Endothelial cell of umbilical vein (primary cell): ENCODE data around the gene UBE2F. TPM values are rescaled to one million over a fixed set of nuclear protein-coding genes. Genes with fewer than 3 reads are reported as not detected.

Experiments used
- BruUV-seq: library from RNA; stranded (reverse); fragments of 400-500 nt; replicated peaks from 2 replicates; lab custom pipeline; 2021; lab: Mats Ljungman, UMichigan
- CTCF ChIA-PET: fragments of 300-600, 350-600 bp; sonication (Branson Sonifier 250); formaldehyde crosslinking; loops from one replicate; lab custom pipeline; 2021; ENCODE audit warnings: antibody characterized with exemption, inconsistent platforms; lab: Charles Lee
- POLR2A ChIA-PET: fragments of 300-600, 350-600 bp; sonication (Branson Sonifier 250); formaldehyde crosslinking; loops from one replicate; lab custom pipeline; 2021; ENCODE audit warnings: antibody characterized with exemption, inconsistent platforms; lab: Charles Lee
- DNase-seq: peaks from one replicate; pipeline ENCODE4 v3.0.0-alpha.2; 2011; ENCODE audit warnings: low read depth, low spot score
- FAIRE-seq: peaks from 2 replicates; lab custom pipeline; 2011; peaks lifted over from hg19 to GRCh38; lab: Jason Lieb, UNC
- H2AFZ ChIP-seq: 2 replicates; pipeline ENCODE4 v1.6.0; 2012; ENCODE audit warnings: low read depth, low read length, control low read depth, inconsistent platforms
- H3K27ac ChIP-seq: 2 replicates; pipeline ENCODE4 v1.5.1; 2011; ENCODE audit warnings: low read depth, mild to moderate bottlenecking, control low read depth, low read length, moderate library complexity; ENCODE audit not compliant: insufficient read depth
- H3K27me3 ChIP-seq, 2 experiments: 2 replicates each; pipeline versions ENCODE4 v1.6.0 to v1.6.1; 2011; ENCODE audit warnings: low read length in 2 of 2, mixed read lengths in 1 of 2; ENCODE audit not compliant: control insufficient read depth in 2 of 2, insufficient read depth in 2 of 2
- H3K36me3 ChIP-seq, 2 experiments: 2 replicates in 1 of 2; 3 replicates in 1 of 2; pipeline ENCODE4 v1.5.1; 2011; ENCODE audit warnings: low read length in 2 of 2, mild to moderate bottlenecking in 1 of 2, moderate library complexity in 1 of 2; ENCODE audit not compliant: control insufficient read depth in 2 of 2, insufficient read depth in 2 of 2; ENCODE audit errors: extremely low read depth in 1 of 2
- H3K4me1 ChIP-seq: 3 replicates; pipeline ENCODE4 v1.5.1; 2011; ENCODE audit warnings: mild to moderate bottlenecking, low read length; ENCODE audit not compliant: control insufficient read depth, insufficient read depth; ENCODE audit errors: extremely low read depth
- H3K4me2 ChIP-seq: 2 replicates; pipeline ENCODE4 v1.6.1; 2011; ENCODE audit warnings: low read length, control low read depth, mixed read lengths; ENCODE audit not compliant: insufficient read depth
- H3K4me3 ChIP-seq, 3 experiments: fragments of 200-600 bp in 1 of 3; sonication (generic), shearing (Covaris generic) in 1 of 3; replicated peaks in 1 of 3; 2 replicates each; pipeline ENCODE4 v1.5.1; 2011 to 2016; ENCODE audit warnings: control low read depth in 3 of 3, low read length in 3 of 3, mild to moderate bottlenecking in 2 of 3, inconsistent platforms in 1 of 3, low read depth in 1 of 3, moderate library complexity in 1 of 3; ENCODE audit not compliant: insufficient read depth in 1 of 3
- H3K79me2 ChIP-seq: 2 replicates; pipeline ENCODE4 v1.6.0; 2012; ENCODE audit warnings: low read length, inconsistent platforms; ENCODE audit not compliant: control insufficient read depth, insufficient read depth
- H3K9ac ChIP-seq: replicated peaks from 2 replicates; pipeline ENCODE3; 2011; ENCODE audit warnings: low read length, control low read depth; ENCODE audit not compliant: insufficient read depth; ENCODE audit errors: extremely low read depth
- H3K9me1 ChIP-seq: replicated peaks from 3 replicates; pipeline ENCODE4 v1.6.0; 2011; ENCODE audit warnings: mild to moderate bottlenecking, low read length; ENCODE audit not compliant: control insufficient read depth, insufficient read depth; ENCODE audit errors: extremely low read depth
- H3K9me3 ChIP-seq: replicated peaks from 2 replicates; pipeline ENCODE4 v1.5.1; 2012; ENCODE audit warnings: low read length, inconsistent platforms; ENCODE audit not compliant: control insufficient read depth, insufficient read depth
- H4K20me1 ChIP-seq: replicated peaks from 2 replicates; pipeline ENCODE3; 2011; ENCODE audit warnings: mild to moderate bottlenecking, low read length; ENCODE audit not compliant: control insufficient read depth, insufficient read depth; ENCODE audit errors: extremely low read depth
- EZH2 ChIP-seq: IDR thresholded peaks from 2 replicates; pipeline ENCODE4 v1.6.1; 2012; ENCODE audit warnings: borderline replicate concordance, low read depth, mild to moderate bottlenecking, moderate library complexity, low read length, inconsistent platforms; ENCODE audit not compliant: severe bottlenecking
- FOS ChIP-seq: IDR thresholded peaks from 2 replicates; pipeline ENCODE4 v1.6.1; 2011; ENCODE audit warnings: mild to moderate bottlenecking, low read length, moderate library complexity, borderline replicate concordance; ENCODE audit not compliant: insufficient read depth
- GATA2 ChIP-seq: IDR thresholded peaks from 2 replicates; pipeline ENCODE4 v1.7.0; 2011; ENCODE audit warnings: low read depth, mild to moderate bottlenecking, moderate library complexity, mixed read lengths, low read length; ENCODE audit not compliant: insufficient read length, insufficient read depth
- JUN ChIP-seq: IDR thresholded peaks from 2 replicates; pipeline ENCODE4 v1.6.1; 2011; ENCODE audit warnings: borderline replicate concordance, low read depth; ENCODE audit not compliant: insufficient read length, insufficient read depth
- MAX ChIP-seq: IDR thresholded peaks from 2 replicates; pipeline ENCODE4 v1.6.1; 2011; ENCODE audit not compliant: insufficient read depth, insufficient read length
- MYC ChIP-seq: IDR thresholded peaks from one replicate; pipeline ENCODE4 v1.6.1; 2011; ENCODE audit warnings: mild to moderate bottlenecking, low read depth, low read length
- POLR2A ChIP-seq: IDR thresholded peaks from 2 replicates; pipeline ENCODE4 v1.6.1; 2012; ENCODE audit warnings: low read depth, mild to moderate bottlenecking, control low read depth, low read length
- POLR2AphosphoS5 ChIP-seq: IDR thresholded peaks from 2 replicates; pipeline ENCODE4 v1.6.1; 2012; ENCODE audit warnings: low read depth, mild to moderate bottlenecking, control low read depth, low read length, moderate library complexity; ENCODE audit not compliant: insufficient read depth
- dilution Hi-C: fragments of 300-500 bp; cut with MboI; formaldehyde crosslinking; loops from one replicate; pipeline ENCODE4 v1.15.0; 2019; ENCODE audit warnings: low sequenced_read_pairs; ENCODE audit not compliant: extremely low pct_ligation_motif_present
- intact Hi-C: fragments of 100-400 bp; cut with micrococcal nuclease; formaldehyde crosslinking; loops from one replicate; pipeline ENCODE4 v1.10.0; 2022
- polyA plus RNA-seq, 4 experiments: library from polyadenylated mRNA; depleted of rRNA in 3 of 4; stranded (reverse) in 3 of 4; unstranded in 1 of 4; fragments of >200 nt; gene quantifications; 2 replicates each; pipeline versions ENCODE4 v1.2.1 to v1.2.3, GENCODE V29; 2011 to 2012; ENCODE audit warnings: missing spikeins in 1 of 4
- total RNA-seq: library from RNA; stranded (reverse); gene quantifications from 2 replicates; pipeline ENCODE4 v1.2.3, GENCODE V29; 2021
- TF ChIP-seq, protein P1 (sequence below), 2 donors: IDR thresholded peaks; 1 replicate in 1 of 2; 2 replicates in 1 of 2; pipeline ENCODE4 v1.5.1; 2011; ENCODE audit warnings: low read length in 2 of 2, mild to moderate bottlenecking in 2 of 2, moderate library complexity in 2 of 2, control low read depth in 1 of 2, inconsistent platforms in 1 of 2, low read depth in 1 of 2; ENCODE audit not compliant: insufficient read depth in 1 of 2; ENCODE audit errors: extremely low read depth in 1 of 2

UBE2F gene
- total and polyA plus RNA-seq, 2 donors (not counting 3 experiments of a cell fraction or from before 2014, with no cell fraction given): 42.3 to 45.6 TPM

- FAIRE-seq: no peak
- no TSS peak for BruUV-seq
- H3K36me3 ChIP-seq: peaks cover 0 to 6% of the 10 kb centered on the region in 2 experiments
- H3K4me2 ChIP-seq: no peak overlapping the region
- H3K4me1 ChIP-seq: no peaks in the 10 kb centered on the region
- ChIA-PET POLR2A (no interaction called here), CTCF (interaction anchor here (0.8 kb wide), 1 partner anchor 407 kb away, joined by 3 read pairs; no protein-coding TSS in a partner anchor)
- H3K27ac ChIP-seq: no peak overlapping the region
- H3K4me3 ChIP-seq: no peak overlapping the region
- H3K9me1 ChIP-seq: no peaks in the 10 kb centered on the region
- no peak overlapping the region for H3K9ac ChIP-seq
- no peaks in the 10 kb centered on the region for H3K27me3 ChIP-seq
- intact Hi-C loops: no loop called here
- H3K9me3 ChIP-seq: no peaks in the 10 kb centered on the region
- dilution Hi-C loops: no loop called here
- DNase-seq: no peak
- H3K79me2 ChIP-seq: peaks cover 15% of the 10 kb centered on the region
- TF ChIP-seq FOS: no peak
- TF ChIP-seq JUN: no peak
- no peak for TF ChIP-seq MYC
- TF ChIP-seq POLR2A: no peak
- no peak for TF ChIP-seq POLR2AphosphoS5
- no peak for TF ChIP-seq EZH2
- TF ChIP-seq MAX: no peak
- TF ChIP-seq, protein P1, sequence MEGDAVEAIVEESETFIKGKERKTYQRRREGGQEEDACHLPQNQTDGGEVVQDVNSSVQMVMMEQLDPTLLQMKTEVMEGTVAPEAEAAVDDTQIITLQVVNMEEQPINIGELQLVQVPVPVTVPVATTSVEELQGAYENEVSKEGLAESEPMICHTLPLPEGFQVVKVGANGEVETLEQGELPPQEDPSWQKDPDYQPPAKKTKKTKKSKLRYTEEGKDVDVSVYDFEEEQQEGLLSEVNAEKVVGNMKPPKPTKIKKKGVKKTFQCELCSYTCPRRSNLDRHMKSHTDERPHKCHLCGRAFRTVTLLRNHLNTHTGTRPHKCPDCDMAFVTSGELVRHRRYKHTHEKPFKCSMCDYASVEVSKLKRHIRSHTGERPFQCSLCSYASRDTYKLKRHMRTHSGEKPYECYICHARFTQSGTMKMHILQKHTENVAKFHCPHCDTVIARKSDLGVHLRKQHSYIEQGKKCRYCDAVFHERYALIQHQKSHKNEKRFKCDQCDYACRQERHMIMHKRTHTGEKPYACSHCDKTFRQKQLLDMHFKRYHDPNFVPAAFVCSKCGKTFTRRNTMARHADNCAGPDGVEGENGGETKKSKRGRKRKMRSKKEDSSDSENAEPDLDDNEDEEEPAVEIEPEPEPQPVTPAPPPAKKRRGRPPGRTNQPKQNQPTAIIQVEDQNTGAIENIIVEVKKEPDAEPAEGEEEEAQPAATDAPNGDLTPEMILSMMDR (IDR thresholded peaks at IDR 0.05; ENCODE audit: extremely low read depth in 1 of 2, insufficient read depth in 1 of 2, low read depth in 1 of 2, low read length in 2 of 2): no peak
- TF ChIP-seq GATA2: no peak
- H4K20me1 ChIP-seq: no peaks in the 10 kb centered on the region
- H2AFZ ChIP-seq: no peak overlapping the region
Measured at GRCh38 chr2:237979331-237979730, 12.5 kb downstream of the UBE2F start.
